NCI-H510A (cell line): Measurements from ENCODE around the gene NELL2.
"Not testable (repeated sequence)": the region's sequence is repeated elsewhere in the genome, so short reads cannot be mapped to it uniquely, and the experiment has no call there.

Experiments used
- DNase-seq: peaks from one replicate; lab custom pipeline; 2025; lab: John Stamatoyannopoulos, UW

Gene NELL2

DNA sequence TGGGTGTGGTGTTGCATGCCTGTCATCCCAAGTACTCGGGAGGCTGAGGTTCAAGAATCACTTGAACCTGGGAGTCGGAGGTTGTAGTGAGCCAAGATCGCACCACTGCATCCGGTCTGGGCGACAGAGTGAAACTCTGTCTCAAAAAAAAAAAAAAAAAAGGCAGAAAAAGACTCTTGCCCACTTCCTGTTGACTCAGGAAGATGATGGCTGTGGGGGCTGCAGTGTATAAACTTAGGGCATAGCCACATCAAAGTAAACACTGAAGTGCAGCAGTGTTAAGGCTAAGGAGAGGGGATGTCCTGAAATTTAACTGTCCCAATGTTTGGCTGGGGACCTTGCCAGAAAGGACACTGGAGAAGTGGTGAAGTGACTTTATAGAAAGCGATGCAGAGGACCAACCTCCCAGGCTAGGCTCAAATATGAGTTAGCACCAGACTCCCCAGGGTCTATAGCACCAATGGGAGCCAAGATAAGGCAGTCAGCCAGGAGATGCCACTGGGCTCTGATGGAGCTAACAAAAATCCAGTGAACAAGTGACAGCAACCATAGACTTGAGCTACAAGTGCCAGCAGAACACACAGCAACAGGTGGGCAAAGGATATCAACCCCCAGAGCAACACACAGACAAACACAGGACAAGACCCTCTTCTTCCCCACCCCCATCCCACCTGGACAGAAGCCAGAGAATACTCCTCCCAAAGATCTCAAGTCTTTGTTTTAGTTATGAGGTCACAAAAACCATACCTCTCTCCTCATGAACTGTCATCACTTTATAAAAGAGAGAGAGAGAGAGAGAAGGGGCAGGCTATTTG, 28.0 kb downstream of the NELL2 start:
- DNase-seq: no peak

DNA sequence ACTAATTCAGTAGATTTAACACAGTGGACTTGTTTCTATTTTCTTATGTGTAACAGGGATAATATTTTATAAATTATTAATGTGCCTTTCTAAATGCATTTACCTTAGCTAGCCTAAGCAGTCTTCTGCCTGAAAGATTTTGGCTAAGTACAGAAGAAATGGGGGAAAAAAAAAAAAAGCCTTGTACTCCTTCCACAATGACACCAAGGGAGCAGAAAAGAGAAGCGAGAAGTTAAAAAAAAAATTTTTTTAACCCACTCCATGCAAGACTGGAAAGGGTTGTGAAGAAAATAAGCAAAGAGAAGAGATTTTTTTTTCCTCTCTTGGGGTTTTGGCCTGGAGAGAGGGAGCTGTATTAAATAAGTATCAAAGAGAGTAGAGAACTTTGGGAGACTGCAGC, 28.7 kb downstream of the NELL2 start:
- no peak for DNase-seq

DNA sequence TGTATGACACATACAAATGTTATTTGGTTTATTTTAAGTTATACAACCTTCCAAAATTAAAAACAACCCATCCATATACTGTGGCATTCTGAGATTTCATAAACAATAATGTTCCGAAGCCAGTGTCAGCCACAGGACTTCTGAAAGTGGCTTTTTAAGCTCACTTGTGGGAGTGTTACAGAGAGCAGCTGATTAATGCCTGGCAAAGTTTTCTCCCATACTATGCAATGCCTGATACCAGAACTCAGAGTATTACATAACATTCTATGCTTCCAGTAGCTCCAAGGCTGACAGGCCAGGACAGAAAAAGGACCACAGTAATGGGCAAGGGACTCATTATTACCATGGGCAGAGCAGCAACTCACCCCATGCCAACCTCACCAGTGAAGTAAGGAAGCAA, 29.3 kb downstream of the NELL2 start:
- DNase-seq: no peak

DNA sequence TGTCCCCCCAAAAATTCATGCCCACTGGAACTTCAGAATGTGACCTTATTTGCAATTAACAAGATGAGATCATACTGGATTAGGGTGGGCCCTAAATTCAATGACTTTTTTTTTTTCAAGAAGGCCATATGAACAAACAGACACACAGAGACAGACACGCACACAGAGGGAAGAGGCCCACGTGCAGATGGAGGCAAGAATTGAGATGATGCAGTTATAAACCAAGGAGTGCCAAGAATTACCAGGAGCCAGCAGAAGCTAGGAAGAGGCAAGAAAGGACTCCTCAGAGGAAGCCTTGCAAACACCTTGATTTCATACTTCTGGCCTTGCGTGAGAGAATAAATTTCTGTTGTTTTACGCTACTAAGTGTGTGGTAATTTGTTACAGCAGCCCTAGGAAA, 33.4 kb downstream of the NELL2 start:
- no peak for DNase-seq

DNA sequence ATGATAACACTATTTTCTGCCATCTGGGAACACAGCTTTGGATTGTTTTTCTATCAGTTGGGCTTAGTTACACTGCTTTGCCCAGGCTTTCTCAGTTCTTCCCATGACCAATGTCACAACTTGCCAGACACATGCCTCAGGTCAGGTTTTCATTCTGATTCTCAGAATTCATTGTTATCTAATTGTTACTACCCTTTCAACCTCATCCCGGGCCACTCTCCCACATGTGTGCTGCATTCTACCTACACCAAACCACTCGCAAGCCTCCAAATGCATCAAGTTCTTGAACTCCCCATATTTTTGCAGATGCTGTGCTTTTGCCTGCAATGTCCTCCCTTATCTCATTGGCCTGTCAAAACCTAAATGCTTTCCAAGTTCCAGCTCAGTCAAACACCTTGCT, 36.3 kb downstream of the NELL2 start:
- DNase-seq: no peak

DNA sequence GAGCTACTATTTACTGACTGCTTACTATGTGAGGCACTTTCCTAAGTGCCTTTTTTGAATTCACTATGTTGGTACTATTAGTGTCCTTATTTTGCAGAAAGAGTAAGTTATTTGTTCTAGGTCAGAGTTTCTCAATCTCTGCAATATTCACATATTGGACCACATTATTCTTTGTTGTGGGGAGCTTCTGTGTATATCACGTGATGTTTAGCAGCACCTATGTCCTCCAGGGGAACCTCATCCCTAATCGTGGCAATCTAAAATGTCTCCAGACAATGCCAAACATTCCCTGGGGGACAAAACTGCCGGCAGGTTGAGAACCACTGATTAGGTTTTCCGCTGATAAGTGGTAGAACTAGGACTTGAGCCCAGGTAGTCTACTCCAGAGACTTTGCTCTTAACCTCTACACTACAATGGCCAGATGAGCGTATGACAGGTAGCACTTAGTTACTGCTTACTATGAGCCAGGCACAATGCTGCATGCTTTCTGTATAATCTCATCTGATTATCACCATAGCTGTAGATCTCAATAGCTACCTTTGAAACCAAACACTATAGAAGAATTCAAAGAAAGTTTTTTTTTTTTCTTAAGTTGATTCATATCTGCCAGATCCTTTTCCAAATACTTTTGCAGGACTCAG, 38.9 kb downstream of the NELL2 start:
- no peak for DNase-seq

DNA sequence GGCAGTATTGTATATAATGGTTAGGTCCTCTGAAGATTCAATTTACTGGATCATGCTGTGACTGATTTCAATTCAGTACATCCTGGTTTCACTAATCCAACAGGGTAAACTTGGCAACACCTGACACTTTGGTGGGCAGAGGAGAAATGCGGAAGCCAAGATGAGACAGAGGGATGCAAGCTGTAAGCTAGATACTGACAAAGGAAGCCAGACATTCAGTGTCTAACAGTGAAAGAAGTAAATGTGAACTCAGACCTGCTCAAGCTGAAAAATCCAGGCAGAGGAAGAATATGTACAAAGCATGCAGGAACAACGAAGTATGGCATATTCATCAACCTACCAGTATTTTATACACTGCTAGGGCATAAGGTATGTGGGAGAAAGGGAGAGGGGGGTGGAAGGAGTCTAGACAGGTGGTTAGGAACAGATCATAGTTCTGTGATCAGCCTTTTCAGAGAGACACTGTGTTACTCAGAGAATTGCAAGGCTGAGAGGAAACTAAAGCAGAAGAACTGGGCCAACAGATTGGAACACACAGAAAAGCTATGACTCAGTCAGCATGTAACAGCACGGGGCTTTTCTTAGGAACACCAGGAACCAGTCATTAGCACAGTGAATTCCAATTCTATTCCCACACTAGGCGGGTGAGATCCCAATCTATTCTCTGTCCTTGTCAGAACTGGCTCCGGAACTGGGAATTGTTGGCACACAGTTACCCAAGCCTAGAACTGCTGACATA, 40.3 kb downstream of the NELL2 start:
- no peak for DNase-seq

DNA sequence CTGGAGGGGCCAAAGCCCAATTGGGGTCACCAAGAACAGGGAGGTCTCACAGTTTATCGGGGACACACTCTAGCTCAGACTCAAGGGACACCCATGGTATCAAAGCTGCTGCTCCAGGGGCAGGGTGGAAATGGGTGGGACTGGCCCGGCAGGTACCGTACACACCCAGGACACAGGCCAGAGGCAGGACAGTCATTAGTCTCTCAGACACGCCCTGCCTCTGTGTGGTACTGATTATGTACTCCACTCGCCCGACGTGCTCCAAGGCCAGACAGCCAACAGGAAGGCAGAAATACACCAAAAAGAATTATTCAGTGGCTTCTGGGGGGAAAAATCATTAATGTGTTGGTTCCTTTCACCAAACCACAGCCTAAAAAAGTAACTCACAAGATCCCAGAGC, 41.1 kb downstream of the NELL2 start:
- DNase-seq: not testable (repeated sequence)

DNA sequence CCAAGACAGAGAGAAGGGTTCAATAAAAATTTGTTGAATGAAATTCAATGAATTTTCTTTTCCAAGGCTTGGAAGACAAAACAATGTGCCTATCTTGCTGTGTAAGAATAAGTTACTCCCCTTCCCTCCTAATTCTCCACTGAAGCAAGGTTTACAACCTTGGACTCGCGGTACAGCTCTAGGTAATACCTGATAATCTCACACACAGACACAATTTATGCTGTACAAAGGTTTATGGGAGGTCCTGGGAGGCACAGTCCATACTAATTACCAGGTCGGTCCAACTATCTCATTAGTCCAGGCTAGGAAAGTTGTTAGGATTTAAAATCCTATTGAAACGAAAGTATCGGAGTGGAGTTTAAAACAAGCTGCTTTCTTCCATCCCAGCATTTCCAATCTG, 42.6 kb downstream of the NELL2 start:
- DNase-seq: no peak

DNA sequence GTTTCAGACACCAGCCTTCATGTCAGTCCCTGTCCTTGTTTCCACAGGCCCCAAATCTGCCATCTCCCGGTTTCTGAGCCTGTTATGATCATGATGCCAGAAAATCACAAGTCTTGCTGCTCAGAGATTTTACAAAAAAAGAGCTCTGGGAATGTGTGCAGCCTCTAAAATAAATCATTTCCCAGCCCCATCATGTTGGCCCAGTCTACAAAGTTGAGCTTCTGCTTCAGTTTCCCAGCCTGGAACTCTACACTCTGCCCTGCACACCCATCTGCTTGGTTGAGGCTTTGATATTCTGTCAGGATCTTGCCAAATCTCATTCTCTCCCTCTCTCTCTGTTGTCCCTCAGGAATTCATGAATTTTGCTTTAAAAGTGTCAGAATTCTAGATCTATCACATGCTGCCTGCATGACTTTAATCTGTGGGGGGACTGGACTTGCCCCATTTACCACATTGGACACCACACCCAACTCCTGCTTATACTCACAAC, 45.5 kb downstream of the NELL2 start:
- no peak for DNase-seq

DNA sequence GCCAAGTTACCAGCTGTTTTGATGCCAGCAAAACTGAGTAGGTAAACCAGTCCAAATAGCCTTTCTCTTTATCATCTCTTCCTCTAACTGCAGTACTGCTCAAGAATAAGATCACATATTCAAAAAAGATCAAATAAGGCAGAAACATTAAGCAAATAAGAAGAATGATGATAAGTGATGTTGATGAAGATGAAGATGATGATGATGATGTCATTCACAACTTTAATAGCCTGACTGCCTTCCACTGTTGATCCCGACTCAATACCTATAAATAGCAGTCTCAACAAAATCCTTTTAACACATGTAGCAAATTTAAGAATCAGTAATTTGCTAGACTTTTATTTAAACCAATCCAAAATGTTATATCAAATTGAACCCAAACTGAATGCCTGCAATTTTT, 47.1 kb downstream of the NELL2 start:
- no peak for DNase-seq

DNA sequence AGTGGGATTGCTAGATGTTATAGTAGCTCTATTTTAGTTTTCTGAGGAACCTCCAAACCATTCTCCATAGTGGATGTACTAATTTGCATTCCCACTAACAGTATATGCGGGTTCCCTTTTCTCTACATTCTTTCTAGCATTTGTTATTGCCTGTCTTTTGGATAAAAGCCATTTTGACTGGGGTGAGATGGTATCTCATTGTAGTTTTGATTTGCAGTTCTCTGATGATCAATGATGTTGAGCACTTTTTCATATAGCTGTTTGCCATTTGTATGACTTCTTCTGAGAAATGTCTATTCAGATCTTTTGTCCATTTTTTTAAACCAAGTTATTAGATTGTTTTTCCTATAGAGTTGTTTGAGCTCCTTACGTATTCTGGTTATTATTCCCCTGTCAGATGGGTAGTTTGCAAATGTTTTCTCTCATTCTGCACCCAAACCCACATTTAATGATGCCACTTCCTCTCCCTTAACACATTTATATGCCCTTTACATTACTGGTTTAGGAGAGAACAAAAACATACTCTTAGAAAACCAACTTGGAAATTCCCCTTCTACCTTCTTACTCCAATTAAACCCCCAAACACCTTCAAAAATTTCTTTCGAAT, 48.2 kb downstream of the NELL2 start:
- no peak for DNase-seq

DNA sequence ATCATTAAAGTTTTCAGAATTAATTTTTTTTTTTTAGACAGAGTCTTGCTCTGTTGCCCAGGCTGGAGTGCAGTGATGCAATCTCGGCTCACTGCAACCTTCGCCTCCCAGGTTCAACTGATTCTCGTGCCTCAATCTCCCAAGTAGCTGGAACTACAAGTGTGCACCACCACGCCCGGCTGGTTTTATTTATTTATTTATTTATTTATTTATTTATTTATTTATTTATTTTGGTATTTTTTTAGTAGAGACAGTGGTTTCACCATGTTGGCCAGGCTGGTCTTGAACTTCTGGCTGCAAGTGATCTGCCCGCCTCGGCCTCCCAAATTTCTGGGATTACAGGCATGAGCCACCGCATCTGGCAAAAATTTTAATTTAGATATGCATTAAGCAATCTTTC, 54.4 kb downstream of the NELL2 start:
- not testable (repeated sequence) for DNase-seq

DNA sequence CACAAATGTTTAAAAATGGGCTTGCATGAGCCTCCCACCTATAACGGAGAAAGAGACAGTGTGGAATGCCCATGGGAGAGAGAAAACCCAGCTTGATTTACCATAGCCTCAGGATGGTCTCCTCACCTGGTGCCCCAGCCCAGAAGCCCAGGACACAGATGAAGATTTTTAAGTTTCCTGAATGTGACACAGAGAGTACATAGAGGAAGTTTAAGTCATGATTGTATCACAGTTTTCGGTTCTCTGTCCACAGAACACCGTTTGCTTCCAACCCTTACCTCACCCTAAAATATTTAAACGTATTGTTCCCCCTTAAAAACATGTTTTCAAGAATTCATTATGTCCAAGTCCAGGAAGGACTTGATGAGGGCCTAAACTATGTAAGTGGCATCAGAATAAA, 56.2 kb downstream of the NELL2 start:
- no peak for DNase-seq

DNA sequence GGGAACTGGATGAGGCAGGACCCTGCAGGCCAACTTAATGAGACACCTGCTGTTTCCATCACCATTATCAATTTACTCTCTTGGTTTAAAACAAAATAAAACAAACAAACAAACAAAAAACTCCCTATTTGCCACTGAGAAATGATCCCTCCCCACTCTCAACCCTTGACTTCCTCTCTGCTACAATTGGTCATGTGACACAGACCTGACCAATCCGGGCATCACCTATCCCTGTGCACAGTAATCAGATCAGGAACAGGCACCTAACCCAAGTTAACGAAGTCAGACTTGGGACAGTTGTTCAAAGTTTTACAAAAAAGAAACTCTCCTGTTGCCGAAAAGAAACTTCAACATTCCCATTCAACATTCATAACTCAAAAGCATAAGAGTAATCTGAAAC, 58.4 kb downstream of the NELL2 start:
- no peak for DNase-seq

DNA sequence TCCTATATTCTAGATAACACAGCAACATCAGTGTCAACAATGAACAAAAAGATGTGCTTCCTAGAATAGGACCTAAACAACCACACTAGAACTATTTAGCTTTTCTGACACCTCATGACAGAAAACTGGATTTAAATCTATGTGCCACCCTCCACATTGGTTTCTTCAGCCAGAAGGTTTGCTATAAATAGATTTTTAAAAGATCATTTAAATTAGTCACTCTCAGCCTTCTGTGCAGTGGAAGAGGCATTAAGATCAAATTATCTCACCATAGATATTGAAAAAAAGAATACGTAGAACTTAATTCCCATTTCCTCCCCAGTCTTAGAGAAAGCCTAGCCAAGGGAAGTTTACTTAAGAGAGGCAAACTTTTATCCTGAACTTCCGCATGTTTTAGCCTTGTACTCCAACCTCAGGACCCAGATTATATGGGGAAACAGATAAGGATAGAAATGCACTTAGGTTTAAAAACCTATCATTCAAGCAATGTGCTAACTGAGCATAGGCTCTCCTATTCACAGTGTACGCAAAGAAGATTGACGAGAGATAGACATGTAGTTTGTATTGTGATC, 59.6 kb downstream of the NELL2 start:
- DNase-seq: no peak

DNA sequence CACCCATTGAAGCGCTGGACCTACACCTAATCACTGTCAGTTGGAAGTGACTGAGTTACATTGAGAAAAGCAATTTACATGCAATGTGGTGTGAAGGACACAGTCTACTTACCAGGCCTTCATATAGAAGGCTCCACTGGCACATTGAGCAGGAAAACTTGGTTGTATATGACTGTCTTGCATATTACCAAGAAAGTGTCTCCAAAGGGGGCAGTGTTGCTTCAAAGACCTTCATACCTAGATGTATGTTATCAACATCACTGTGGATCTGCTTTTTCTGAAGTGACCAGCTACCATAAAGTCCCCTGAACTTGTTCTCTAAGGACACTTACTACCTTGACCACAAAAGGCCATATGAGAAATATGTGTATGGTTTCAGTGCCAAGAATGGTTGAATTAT, 64.1 kb downstream of the NELL2 start:
- DNase-seq: no peak

DNA sequence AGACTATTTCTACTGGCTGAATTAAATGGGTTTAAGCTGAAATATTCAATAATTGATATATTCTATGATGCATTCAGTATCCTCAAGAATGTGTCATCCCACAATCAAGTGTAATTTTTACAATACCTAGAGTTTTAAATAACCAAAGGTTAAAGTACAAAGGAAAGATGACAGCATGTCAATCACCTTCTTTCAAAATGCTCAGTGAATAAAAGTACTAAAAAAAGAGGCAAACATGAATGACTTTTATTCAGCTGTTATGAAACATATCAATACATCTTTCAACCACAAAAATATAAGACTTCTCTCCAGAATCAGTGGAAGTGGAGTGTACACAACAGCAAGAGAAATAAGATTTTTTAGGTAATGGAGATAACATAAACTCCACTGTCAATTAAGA, 72.0 kb downstream of the NELL2 start:
- DNase-seq: no peak

DNA sequence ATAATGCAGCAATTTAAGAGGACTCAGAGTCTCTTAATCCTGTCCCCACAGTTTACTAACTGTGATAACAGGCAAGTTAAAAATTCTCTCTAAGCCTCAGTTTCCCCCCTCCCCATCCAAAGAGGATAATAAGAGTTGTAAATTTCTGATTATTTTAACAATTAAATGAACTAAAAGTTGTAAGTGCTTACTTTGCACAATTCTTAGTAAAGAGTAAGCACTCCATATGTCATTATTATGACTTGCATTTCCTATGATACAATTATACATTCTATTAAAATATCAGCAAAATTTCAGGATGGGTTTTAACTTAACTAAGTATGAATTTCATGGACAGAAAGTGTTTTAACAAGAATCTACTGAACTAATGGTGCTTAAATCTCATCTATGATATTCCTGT, 80.1 kb downstream of the NELL2 start:
- no peak for DNase-seq

DNA sequence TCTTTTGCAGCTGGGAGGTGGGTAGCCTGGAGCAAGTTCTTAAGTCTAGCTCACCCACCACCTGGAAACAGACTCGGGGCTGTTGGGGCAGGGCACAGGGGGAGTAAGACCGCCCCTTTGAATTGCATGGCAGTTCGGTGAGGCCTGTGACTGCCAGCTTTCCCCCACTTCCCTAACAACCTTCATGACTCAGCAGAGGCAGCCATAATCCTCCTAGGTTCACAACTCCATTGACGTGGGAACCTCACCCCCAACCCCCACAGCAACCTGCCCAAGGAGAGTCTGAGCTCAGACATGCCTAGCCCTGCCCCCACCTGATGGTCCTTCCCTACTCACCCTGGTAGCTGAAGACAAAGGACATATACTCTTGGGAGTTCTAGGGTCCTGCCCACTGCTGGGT, 87.4 kb downstream of the NELL2 start:
- DNase-seq: no peak

DNA sequence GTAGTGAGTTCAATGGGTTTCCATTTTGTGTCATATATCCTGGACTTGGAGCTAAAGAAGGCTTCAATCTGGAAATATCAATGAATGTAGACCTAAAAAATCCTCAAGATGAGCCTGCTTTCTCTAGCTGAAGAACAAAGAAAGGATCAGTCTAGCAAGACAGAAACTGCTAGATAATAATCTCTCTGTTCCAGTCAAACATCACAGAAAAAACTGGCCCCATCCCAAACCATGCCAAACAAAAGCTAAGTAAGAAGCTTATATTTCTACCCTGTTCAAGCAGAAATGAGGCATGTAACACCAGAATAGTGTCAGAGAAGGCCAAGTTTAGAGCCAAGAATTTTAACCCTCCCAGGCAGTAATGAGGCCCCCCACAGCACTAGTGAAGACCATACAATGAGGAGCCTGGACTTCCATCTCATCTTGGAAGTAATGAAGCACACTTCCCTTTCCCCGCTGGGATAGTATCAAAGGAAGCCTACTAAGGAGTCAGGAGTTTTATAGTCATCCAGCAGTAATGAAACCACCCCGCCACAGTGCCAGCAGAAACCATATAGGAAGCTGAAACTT, 95.8 kb downstream of the NELL2 start:
- no peak for DNase-seq

DNA sequence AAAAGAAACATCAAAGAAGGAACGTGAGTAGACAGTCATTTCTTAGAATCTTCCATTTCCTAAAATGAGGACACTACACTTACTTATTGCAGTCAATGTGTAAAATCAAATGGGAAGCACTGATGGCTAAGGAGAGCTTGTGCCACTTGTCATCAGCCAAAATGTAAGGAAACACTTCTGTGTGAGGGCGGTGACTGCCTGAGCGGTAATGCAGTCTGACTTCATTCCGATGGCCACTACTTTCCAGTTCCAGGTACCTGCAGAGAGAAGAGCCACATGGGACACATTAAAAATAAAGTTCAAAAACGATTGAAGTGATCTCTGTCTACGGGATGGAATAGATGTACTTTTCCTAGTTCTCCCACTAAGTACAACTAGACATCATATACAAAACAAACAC, 96.3 kb downstream of the NELL2 start:
- no peak for DNase-seq
